ENCODE data around the gene KRTAP1-4.

KRTAP1-4 gene

GRCh38 chr17:41026715-41027471 is 3.1 kb downstream of the KRTAP1-4 start, which contains the start of gene KRTAP1-5:
Gene KRTAP1-5, minus strand, starts transcription at chr17:41027208. Its CDS starts 53 bp downstream, at chr17:41027155.
- Histone ChIP-seq H3K4me3 (ENCODE audit: low read depth, low read length) (no peak within 1 kb of the TSS), H3K4me1 (ENCODE audit: control insufficient read depth, insufficient read depth, low read length) (no peaks in the 10 kb centered on the region), H3K9me3 (ENCODE audit: control insufficient read depth, insufficient read depth, low read depth, low read length) (no peaks in the 10 kb centered on the region), H3K36me3 (ENCODE audit: control insufficient read depth in 2 of 2, insufficient read depth in 1 of 2, low read length in 2 of 2) (no peaks in the 10 kb centered on the region), H3K27ac (ENCODE audit: extremely low read depth, low read depth, low read length) (no peak within 1 kb of the TSS)
- CTCF ChIA-PET: no interaction called here
- TF ChIP-seq ZNF184 (tag by site-specific recombination; IDR thresholded peaks at IDR 0.05): no peak
- TF ChIP-seq ZNF645 (tag by site-specific recombination; IDR thresholded peaks at IDR 0.05): no peak
- no peak for TF ChIP-seq ZNF404 (tag by site-specific recombination; IDR thresholded peaks at IDR 0.05)
- no peak for TF ChIP-seq ZNF175 (tag by site-specific recombination; IDR thresholded peaks at IDR 0.05)
- no peak for TF ChIP-seq ATF2 (tag by site-specific recombination; IDR thresholded peaks at IDR 0.05; ENCODE audit: low read depth)
- TF ChIP-seq ZSCAN5A (tag by site-specific recombination; IDR thresholded peaks at IDR 0.05): no peak
- TF ChIP-seq ZNF571 (tag by site-specific recombination; IDR thresholded peaks at IDR 0.05): no peak
- no peak for TF ChIP-seq ZNF76 (tag by site-specific recombination; IDR thresholded peaks at IDR 0.05; ENCODE audit: borderline replicate concordance, low read depth)
- TF ChIP-seq, protein P1, sequence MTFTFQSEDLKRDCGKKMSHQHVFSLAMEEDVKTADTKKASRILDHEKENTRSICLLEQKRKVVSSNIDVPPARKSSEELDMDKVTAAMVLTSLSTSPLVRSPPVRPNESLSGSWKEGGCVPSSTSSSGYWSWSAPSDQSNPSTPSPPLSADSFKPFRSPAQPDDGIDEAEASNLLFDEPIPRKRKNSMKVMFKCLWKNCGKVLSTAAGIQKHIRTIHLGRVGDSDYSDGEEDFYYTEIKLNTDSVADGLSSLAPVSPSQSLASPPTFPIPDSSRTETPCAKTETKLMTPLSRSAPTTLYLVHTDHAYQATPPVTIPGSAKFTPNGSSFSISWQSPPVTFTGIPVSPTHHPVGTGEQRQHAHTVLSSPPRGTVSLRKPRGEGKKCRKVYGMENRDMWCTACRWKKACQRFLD (tag by site-specific recombination; IDR thresholded peaks at IDR 0.05): no peak
- no peak for TF ChIP-seq ZFP69B (tag by site-specific recombination; IDR thresholded peaks at IDR 0.05)
- TF ChIP-seq ZFHX2 (tag by site-specific recombination; conservative IDR thresholded peaks at IDR 0.05): no peak
- TF ChIP-seq ZNF544 (tag by site-specific recombination; IDR thresholded peaks at IDR 0.05): no peak
- no peak for TF ChIP-seq ZBTB7A (tag by site-specific recombination; IDR thresholded peaks at IDR 0.05; ENCODE audit: low read depth)
- no peak for TF ChIP-seq ZNF777 (tag by site-specific recombination; IDR thresholded peaks at IDR 0.05; ENCODE audit: borderline replicate concordance)
- no peak for TF ChIP-seq ZNF629 (tag by site-specific recombination; IDR thresholded peaks at IDR 0.05)
- TF ChIP-seq ZNF10 (tag by site-specific recombination; IDR thresholded peaks at IDR 0.05): no peak
- TF ChIP-seq ZNF610 (tag by site-specific recombination; IDR thresholded peaks at IDR 0.05; ENCODE audit: borderline replicate concordance): no peak
- no peak for TF ChIP-seq MYNN (tag by site-specific recombination; IDR thresholded peaks at IDR 0.05; ENCODE audit: borderline replicate concordance)
- TF ChIP-seq ZNF623 (tag by site-specific recombination; IDR thresholded peaks at IDR 0.05): no peak
- POLR2A ChIA-PET: no interaction called here

- ChIA-PET CTCF (interaction anchor here (1.0 kb wide), 1 partner anchor 524 kb away, joined by 5 read pairs; no protein-coding TSS in a partner anchor), POLR2A (no interaction called here)
- TF ChIP-seq ZNF350 (tag by site-specific recombination; IDR thresholded peaks at IDR 0.05): no peak
- H3K4me3 ChIP-seq (ENCODE audit: low read depth, low read length): no peak overlapping the region
- no peaks in the 10 kb centered on the region for H3K9me3 ChIP-seq (ENCODE audit: control insufficient read depth, insufficient read depth, low read depth, low read length)
- H3K4me1 ChIP-seq (ENCODE audit: control insufficient read depth, insufficient read depth, low read length): no peaks in the 10 kb centered on the region
- H3K27ac ChIP-seq (ENCODE audit: extremely low read depth, low read depth, low read length): no peak overlapping the region
- H3K36me3 ChIP-seq (ENCODE audit: control insufficient read depth in 2 of 2, insufficient read depth in 1 of 2, low read length in 2 of 2): no peaks in the 10 kb centered on the region
Measured at GRCh38 chr17:41024697-41025096, 5.3 kb downstream of the KRTAP1-4 start.

Data from HEK293 (cell line).